ENCODE measurements around the gene MRPL10.

Gene MRPL10

GRCh38 chr17:47867813-47868533 is 36.6 kb upstream of the MRPL10 start:
- ATAC-seq (ENCODE audit: insufficient read depth, low read depth) (no peak), DNase-seq (no peak)
- H3K9me3 ChIP-seq (ENCODE audit: insufficient read depth, low read length, severe bottlenecking), result no peaks in the 10 kb centered on the region
- no peak overlapping the region for H3K4me2 ChIP-seq (ENCODE audit: insufficient read depth, low read length)
- no peaks in the 10 kb centered on the region for H3K36me3 ChIP-seq (ENCODE audit: insufficient read depth, low read length)
- peaks cover 20% of the 10 kb centered on the region for H3K27me3 ChIP-seq (ENCODE audit: insufficient read depth, low read length, poor library complexity)
- H3K27ac ChIP-seq (ENCODE audit: low read length), result no peak overlapping the region
- no peak for TF ChIP-seq EZH2 (IDR thresholded peaks at IDR 0.05; ENCODE audit: borderline replicate concordance, low read depth, low read length, severe bottlenecking)
- TF ChIP-seq, protein P1, sequence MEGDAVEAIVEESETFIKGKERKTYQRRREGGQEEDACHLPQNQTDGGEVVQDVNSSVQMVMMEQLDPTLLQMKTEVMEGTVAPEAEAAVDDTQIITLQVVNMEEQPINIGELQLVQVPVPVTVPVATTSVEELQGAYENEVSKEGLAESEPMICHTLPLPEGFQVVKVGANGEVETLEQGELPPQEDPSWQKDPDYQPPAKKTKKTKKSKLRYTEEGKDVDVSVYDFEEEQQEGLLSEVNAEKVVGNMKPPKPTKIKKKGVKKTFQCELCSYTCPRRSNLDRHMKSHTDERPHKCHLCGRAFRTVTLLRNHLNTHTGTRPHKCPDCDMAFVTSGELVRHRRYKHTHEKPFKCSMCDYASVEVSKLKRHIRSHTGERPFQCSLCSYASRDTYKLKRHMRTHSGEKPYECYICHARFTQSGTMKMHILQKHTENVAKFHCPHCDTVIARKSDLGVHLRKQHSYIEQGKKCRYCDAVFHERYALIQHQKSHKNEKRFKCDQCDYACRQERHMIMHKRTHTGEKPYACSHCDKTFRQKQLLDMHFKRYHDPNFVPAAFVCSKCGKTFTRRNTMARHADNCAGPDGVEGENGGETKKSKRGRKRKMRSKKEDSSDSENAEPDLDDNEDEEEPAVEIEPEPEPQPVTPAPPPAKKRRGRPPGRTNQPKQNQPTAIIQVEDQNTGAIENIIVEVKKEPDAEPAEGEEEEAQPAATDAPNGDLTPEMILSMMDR (IDR thresholded peaks at IDR 0.05; ENCODE audit: borderline replicate concordance, extremely low read depth, low read length, poor library complexity, severe bottlenecking), result no peak
- H3K4me3 ChIP-seq (ENCODE audit: low read depth in 1 of 2, low read length in 2 of 2), result no peak overlapping the region
- no peak overlapping the region for H2AFZ ChIP-seq (ENCODE audit: low read depth, low read length)
- no peaks in the 10 kb centered on the region for H3K79me2 ChIP-seq (ENCODE audit: insufficient read depth, low read length)
- H3K4me1 ChIP-seq (ENCODE audit: insufficient read depth, low read length), result no peaks in the 10 kb centered on the region
- H4K20me1 ChIP-seq (ENCODE audit: insufficient read depth, low read length), result no peaks in the 10 kb centered on the region
- no peak overlapping the region for H3K9ac ChIP-seq (ENCODE audit: low read depth, low read length)

GRCh38 chr17:47866941-47867340 is 35.6 kb upstream of the MRPL10 start:
- Histone ChIP-seq H3K27me3 (ENCODE audit: insufficient read depth, low read length, poor library complexity) (peaks cover 17% of the 10 kb centered on the region), H3K4me1 (ENCODE audit: insufficient read depth, low read length) (no peaks in the 10 kb centered on the region), H4K20me1 (ENCODE audit: insufficient read depth, low read length) (no peaks in the 10 kb centered on the region), H3K27ac (ENCODE audit: low read length) (no peak overlapping the region), H3K4me3 (ENCODE audit: low read depth in 1 of 2, low read length in 2 of 2) (no peak overlapping the region), H3K79me2 (ENCODE audit: insufficient read depth, low read length) (no peaks in the 10 kb centered on the region), H2AFZ (ENCODE audit: low read depth, low read length) (no peak overlapping the region), H3K36me3 (ENCODE audit: insufficient read depth, low read length) (no peaks in the 10 kb centered on the region), H3K4me2 (ENCODE audit: insufficient read depth, low read length) (no peak overlapping the region), H3K9ac (ENCODE audit: low read depth, low read length) (no peak overlapping the region), H3K9me3 (ENCODE audit: insufficient read depth, low read length, severe bottlenecking) (no peaks in the 10 kb centered on the region)
- ATAC-seq (ENCODE audit: insufficient read depth, low read depth) (no peak), DNase-seq (no peak)
- TF ChIP-seq EZH2 (IDR thresholded peaks at IDR 0.05; ENCODE audit: borderline replicate concordance, low read depth, low read length, severe bottlenecking), result no peak
- TF ChIP-seq, protein P1 (IDR thresholded peaks at IDR 0.05; ENCODE audit: borderline replicate concordance, extremely low read depth, low read length, poor library complexity, severe bottlenecking), result no peak

DNA sequence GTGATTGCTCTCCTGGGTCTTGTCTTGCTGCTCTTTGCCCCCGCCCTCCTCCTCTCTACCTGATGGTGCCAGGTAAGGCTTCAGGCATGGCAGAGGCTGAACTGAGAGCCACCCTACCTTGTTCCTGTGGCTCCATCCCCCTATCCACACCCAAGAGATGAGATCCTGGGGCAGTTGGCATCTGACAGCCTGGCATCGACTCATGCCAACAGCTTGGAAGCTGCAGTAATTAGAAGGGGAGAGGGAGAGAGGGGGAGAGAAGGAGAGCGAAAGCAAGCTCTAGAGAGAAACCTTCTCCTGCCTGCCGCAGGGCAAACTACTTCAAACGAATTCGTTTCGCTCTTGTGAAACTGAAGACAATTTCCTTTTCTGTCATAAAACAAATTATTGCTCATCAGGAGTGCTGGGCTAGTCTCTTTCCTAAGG is 33.5 kb upstream of the MRPL10 start:
- TF ChIP-seq, protein P1 (IDR thresholded peaks at IDR 0.05; ENCODE audit: borderline replicate concordance, extremely low read depth, low read length, poor library complexity, severe bottlenecking), result no peak
- TF ChIP-seq EZH2 (IDR thresholded peaks at IDR 0.05; ENCODE audit: borderline replicate concordance, low read depth, low read length, severe bottlenecking), result no peak
- Histone ChIP-seq H2AFZ (ENCODE audit: low read depth, low read length) (no peak overlapping the region), H3K9ac (ENCODE audit: low read depth, low read length) (no peak overlapping the region), H3K36me3 (ENCODE audit: insufficient read depth, low read length) (no peaks in the 10 kb centered on the region), H4K20me1 (ENCODE audit: insufficient read depth, low read length) (no peaks in the 10 kb centered on the region), H3K4me1 (ENCODE audit: insufficient read depth, low read length) (no peaks in the 10 kb centered on the region), H3K4me2 (ENCODE audit: insufficient read depth, low read length) (no peak overlapping the region), H3K9me3 (ENCODE audit: insufficient read depth, low read length, severe bottlenecking) (no peaks in the 10 kb centered on the region), H3K27ac (ENCODE audit: low read length) (no peak overlapping the region), H3K79me2 (ENCODE audit: insufficient read depth, low read length) (no peaks in the 10 kb centered on the region), H3K27me3 (ENCODE audit: insufficient read depth, low read length, poor library complexity) (peaks cover 5% of the 10 kb centered on the region), H3K4me3 (ENCODE audit: low read depth in 1 of 2, low read length in 2 of 2) (no peak overlapping the region)
- ATAC-seq (ENCODE audit: insufficient read depth, low read depth), result no peak
- DNase-seq, result no peak

All from DND-41 (cell line).